GM12892 (cell line): ENCODE data around the gene SMIM29.

Experiments used
- POLR2A ChIP-seq: IDR thresholded peaks from 2 replicates; pipeline ENCODE4 v1.6.1; 2011; ENCODE audit warnings: low read depth, low read length, control low read depth
- POLR2AphosphoS5 ChIP-seq: IDR thresholded peaks from 2 replicates; pipeline ENCODE4 v1.6.1; 2011; ENCODE audit warnings: low read depth, low read length, control low read depth
- TAF1 ChIP-seq: IDR thresholded peaks from 2 replicates; pipeline ENCODE4 v1.6.1; 2011; ENCODE audit warnings: low read depth, mild to moderate bottlenecking, control low read depth, low read length, borderline replicate concordance

DNA sequence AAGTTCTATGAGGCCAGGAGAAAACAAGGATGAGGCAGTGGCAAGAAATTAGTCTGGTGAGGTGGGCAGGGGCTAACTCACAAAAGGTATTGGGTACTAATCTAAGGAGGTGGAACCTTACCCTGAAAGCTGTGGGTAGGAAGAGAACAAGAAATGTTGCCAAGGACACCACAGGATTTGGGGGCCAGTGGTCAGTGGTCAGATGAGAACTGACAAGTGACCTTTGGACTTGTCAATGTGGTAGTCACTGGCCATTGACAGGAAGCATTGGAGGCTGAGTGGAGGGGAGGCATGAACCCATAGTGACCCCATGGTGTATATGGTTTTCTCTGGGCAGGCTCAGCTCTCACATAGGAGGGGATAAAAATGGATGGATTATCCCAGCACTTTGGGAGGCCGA is 25.3 kb upstream of the SMIM29 start:
- TF ChIP-seq TAF1 (no peak), POLR2AphosphoS5 (no peak), POLR2A (no peak)
